Superior temporal gyrus (tissue), 1 donor: ENCODE data around the gene WNT11.

Experiments
- DNase-seq: peaks from one replicate; pipeline ENCODE4 v3.0.0-alpha.2; 2016; ENCODE audit errors: extremely low spot score

WNT11 gene

GRCh38 chr11:76155500-76156227 lies 50.6 kb downstream of the WNT11 start:
- no peak for DNase-seq

GRCh38 chr11:76153571-76153923 lies 52.8 kb downstream of the WNT11 start:
- DNase-seq = peak; percentile 29

GRCh38 chr11:76152741-76153570 lies 53.3 kb downstream of the WNT11 start:
- DNase-seq = no peak

GRCh38 chr11:76152086-76152681 lies 54.1 kb downstream of the WNT11 start:
- DNase-seq = peak; percentile 89

- DNase-seq = no peak
Observed at GRCh38 chr11:76151556-76152085, 54.7 kb downstream of the WNT11 start.

GRCh38 chr11:76150141-76150540 lies 56.2 kb downstream of the WNT11 start:
- no peak for DNase-seq

- DNase-seq = no peak
Observed at GRCh38 chr11:76149713-76150112, 56.6 kb downstream of the WNT11 start.

GRCh38 chr11:76148941-76149613 lies 57.2 kb downstream of the WNT11 start:
- no peak for DNase-seq

- DNase-seq = no peak
Observed at GRCh38 chr11:76148231-76148630, 58.1 kb downstream of the WNT11 start.

GRCh38 chr11:76147106-76147740 lies 59.1 kb downstream of the WNT11 start:
- no peak for DNase-seq

- no peak for DNase-seq
Observed at GRCh38 chr11:76143274-76143673, 63.0 kb downstream of the WNT11 start.

- DNase-seq = no peak
Observed at GRCh38 chr11:76141901-76142588, 64.3 kb downstream of the WNT11 start.

- no peak for DNase-seq
Observed at GRCh38 chr11:76140912-76141574, 65.3 kb downstream of the WNT11 start.

- DNase-seq = no peak
Observed at GRCh38 chr11:76139314-76139713, 67.0 kb downstream of the WNT11 start.
